ENCODE measurements around the gene CHRNA9.
A peak's percentile ranks its signal among the peaks of the same experiment; 100 is the strongest.

The CHRNA9 gene

DNA sequence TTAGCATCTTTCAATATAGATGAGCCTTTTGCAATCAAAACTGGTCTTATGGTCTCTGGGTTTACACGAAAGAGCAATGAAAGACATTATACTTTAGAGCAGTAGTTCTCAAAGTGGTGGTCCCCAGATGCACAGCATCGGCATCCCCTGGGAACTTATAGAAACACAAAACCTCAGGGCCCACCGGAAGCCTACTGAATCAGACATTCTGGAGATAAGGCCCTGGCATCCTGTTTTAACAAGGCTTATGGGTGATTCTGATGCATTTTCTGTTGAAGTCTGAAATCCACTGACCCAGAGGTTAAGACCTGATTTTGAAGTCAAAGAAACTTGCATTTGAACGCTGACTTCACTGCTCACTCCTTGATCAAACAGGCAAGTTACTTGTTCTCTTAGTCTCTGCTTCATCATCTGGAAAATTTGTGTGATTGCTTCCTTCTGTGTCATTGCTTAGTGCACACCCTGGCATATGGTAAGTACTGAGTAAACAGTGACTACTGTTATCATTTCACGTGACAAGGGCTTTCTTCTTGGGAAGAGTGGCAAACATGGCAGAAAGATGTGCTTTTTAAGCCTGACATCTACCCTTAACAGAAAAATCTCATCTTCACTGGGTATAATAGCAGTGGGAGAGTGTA lies 14.5 kb downstream of the CHRNA9 start:
- Histone ChIP-seq H2BK5ac (ENCODE audit: low read depth, low read length, poor library complexity, severe bottlenecking) (no peak overlapping the region), H3K4me2 (ENCODE audit: low read length, poor library complexity, severe bottlenecking) (no peak overlapping the region), H2AK5ac (ENCODE audit: low read length, severe bottlenecking) (no peak overlapping the region), H3K4ac (ENCODE audit: low read depth in 1 of 2, low read length in 2 of 2) (no peak overlapping the region), H3K9me3 (ENCODE audit: control insufficient read depth, low read length) (no peaks in the 10 kb centered on the region), H4K8ac (ENCODE audit: low read length) (no peak overlapping the region), H3K27ac (ENCODE audit: low read length, poor library complexity, severe bottlenecking) (no peak overlapping the region), H3K36me3 (ENCODE audit: control insufficient read depth in 1 of 2, insufficient read depth in 2 of 2, low read depth in 1 of 2, low read length in 2 of 2) (no peaks in the 10 kb centered on the region), H2BK120ac (ENCODE audit: low read depth, low read length) (no peak overlapping the region), H3K23ac (ENCODE audit: low read length in 2 of 2) (no peak overlapping the region), H2BK12ac (ENCODE audit: low read length in 2 of 2) (no peak overlapping the region), H4K91ac (ENCODE audit: low read length) (no peak overlapping the region), H3K4me1 (ENCODE audit: control insufficient read depth, insufficient read depth, low read depth, low read length) (no peaks in the 10 kb centered on the region), H3K9ac (ENCODE audit: low read length) (peak overlapping the region; percentile 8), H3K4me3 (ENCODE audit: insufficient read depth in 1 of 2, low read depth in 1 of 2, low read length in 2 of 2) (no peak overlapping the region), H3K79me1 (replicated peaks; ENCODE audit: low read length, poor library complexity, severe bottlenecking) (no peaks in the 10 kb centered on the region), H3K18ac (ENCODE audit: low read depth in 1 of 2, low read length in 2 of 2) (no peak overlapping the region), H2BK15ac (ENCODE audit: low read depth, poor library complexity, severe bottlenecking) (no peak overlapping the region), H3K14ac (ENCODE audit: low read length in 2 of 2) (no peak overlapping the region), H3K27me3 (ENCODE audit: control insufficient read depth in 1 of 2, insufficient read depth in 1 of 2, low read length in 2 of 2) (peaks cover 0 to 3% of the 10 kb centered on the region in 2 experiments), H2AFZ (ENCODE audit: low read depth, low read length) (no peak overlapping the region)
- no peak for DNase-seq
- WGBS: 87% methylated on average over 4 of the region's 5 CpGs

DNA sequence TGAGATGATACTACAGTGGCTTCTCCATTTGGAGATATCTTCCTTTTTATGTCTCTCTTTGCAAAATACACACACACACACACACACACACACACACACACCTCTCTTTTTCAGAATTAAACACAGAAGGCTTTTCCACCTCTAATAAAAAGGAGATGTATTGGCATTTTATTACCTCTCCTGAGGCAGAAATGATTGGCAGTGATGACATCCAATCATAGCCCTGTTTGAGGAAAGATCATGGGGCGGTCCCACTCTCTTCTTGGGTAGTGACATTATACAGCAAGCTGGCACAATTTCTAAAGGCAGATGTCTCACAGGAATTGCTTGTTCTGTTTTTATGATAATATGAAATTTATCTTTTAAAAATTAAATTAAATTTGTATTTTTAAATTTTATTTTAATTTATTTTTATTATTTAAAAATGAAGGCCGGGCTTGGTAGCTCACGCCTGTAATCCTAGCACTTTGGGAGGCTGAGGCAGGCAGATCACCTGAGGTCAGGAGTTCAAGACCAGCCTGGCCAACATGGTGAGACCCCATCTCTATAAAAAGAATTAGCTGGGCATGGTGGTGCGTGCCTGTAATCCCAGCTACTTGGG lies 15.6 kb downstream of the CHRNA9 start:
- no peak overlapping the region for H3K4me2 ChIP-seq (ENCODE audit: low read length, poor library complexity, severe bottlenecking)
- no peak overlapping the region for H3K18ac ChIP-seq (ENCODE audit: low read depth in 1 of 2, low read length in 2 of 2)
- no peak overlapping the region for H3K23ac ChIP-seq (ENCODE audit: low read length in 2 of 2)
- H3K9ac ChIP-seq (ENCODE audit: low read length): no peak overlapping the region
- DNase-seq: no peak
- H3K36me3 ChIP-seq (ENCODE audit: control insufficient read depth in 1 of 2, insufficient read depth in 2 of 2, low read depth in 1 of 2, low read length in 2 of 2): no peaks in the 10 kb centered on the region
- no peak overlapping the region for H2BK120ac ChIP-seq (ENCODE audit: low read depth, low read length)
- H3K79me1 ChIP-seq (replicated peaks; ENCODE audit: low read length, poor library complexity, severe bottlenecking): no peaks in the 10 kb centered on the region
- no peak overlapping the region for H2BK5ac ChIP-seq (ENCODE audit: low read depth, low read length, poor library complexity, severe bottlenecking)
- no peaks in the 10 kb centered on the region for H3K9me3 ChIP-seq (ENCODE audit: control insufficient read depth, low read length)
- no peak overlapping the region for H3K4ac ChIP-seq (ENCODE audit: low read depth in 1 of 2, low read length in 2 of 2)
- no peak overlapping the region for H2AFZ ChIP-seq (ENCODE audit: low read depth, low read length)
- no peak overlapping the region for H2BK12ac ChIP-seq (ENCODE audit: low read length in 2 of 2)
- H4K8ac ChIP-seq (ENCODE audit: low read length): no peak overlapping the region
- H2BK15ac ChIP-seq (ENCODE audit: low read depth, poor library complexity, severe bottlenecking): no peak overlapping the region
- no peaks in the 10 kb centered on the region for H3K4me1 ChIP-seq (ENCODE audit: control insufficient read depth, insufficient read depth, low read depth, low read length)
- no peak overlapping the region for H3K27ac ChIP-seq (ENCODE audit: low read length, poor library complexity, severe bottlenecking)
- H3K4me3 ChIP-seq (ENCODE audit: insufficient read depth in 1 of 2, low read depth in 1 of 2, low read length in 2 of 2): no peak overlapping the region
- H4K91ac ChIP-seq (ENCODE audit: low read length): no peak overlapping the region
- H3K14ac ChIP-seq (ENCODE audit: low read length in 2 of 2): no peak overlapping the region
- WGBS: 90% methylated on average over 4 of the region's 4 CpGs
- peaks cover 0 to 3% of the 10 kb centered on the region in 2 experiments for H3K27me3 ChIP-seq (ENCODE audit: control insufficient read depth in 1 of 2, insufficient read depth in 1 of 2, low read length in 2 of 2)
- no peak overlapping the region for H2AK5ac ChIP-seq (ENCODE audit: low read length, severe bottlenecking)

DNA sequence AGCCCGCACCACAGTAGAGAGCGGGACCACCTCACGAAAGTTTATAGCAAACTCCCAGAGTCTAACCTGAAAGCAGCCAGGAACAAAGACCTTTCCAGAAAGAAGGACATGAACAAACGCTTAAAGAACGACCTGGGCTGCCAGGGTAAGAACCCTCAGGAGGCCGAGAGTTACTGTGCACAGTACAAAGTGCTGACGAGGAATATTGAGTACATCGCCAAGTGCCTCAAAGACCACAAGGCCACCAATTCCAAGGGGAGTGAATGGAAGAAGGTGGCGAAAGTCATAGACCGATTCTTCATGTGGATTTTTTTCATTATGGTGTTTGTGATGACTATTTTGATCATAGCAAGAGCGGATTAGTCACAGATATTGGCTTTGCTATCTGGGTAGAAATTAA lies 19.0 kb downstream of the CHRNA9 start:
- DNase-seq: no peak
- H2BK12ac ChIP-seq (ENCODE audit: low read length in 2 of 2): no peak overlapping the region
- H3K36me3 ChIP-seq (ENCODE audit: control insufficient read depth in 1 of 2, insufficient read depth in 2 of 2, low read depth in 1 of 2, low read length in 2 of 2): no peaks in the 10 kb centered on the region
- H3K4me3 ChIP-seq (ENCODE audit: insufficient read depth in 1 of 2, low read depth in 1 of 2, low read length in 2 of 2): no peak overlapping the region
- no peaks in the 10 kb centered on the region for H3K4me1 ChIP-seq (ENCODE audit: control insufficient read depth, insufficient read depth, low read depth, low read length)
- H3K14ac ChIP-seq (ENCODE audit: low read length in 2 of 2): no peak overlapping the region
- H2BK5ac ChIP-seq (ENCODE audit: low read depth, low read length, poor library complexity, severe bottlenecking): no peak overlapping the region
- H3K4me2 ChIP-seq (ENCODE audit: low read length, poor library complexity, severe bottlenecking): no peak overlapping the region
- H3K18ac ChIP-seq (ENCODE audit: low read depth in 1 of 2, low read length in 2 of 2): no peak overlapping the region
- no peak overlapping the region for H3K23ac ChIP-seq (ENCODE audit: low read length in 2 of 2)
- no peaks in the 10 kb centered on the region for H3K79me1 ChIP-seq (replicated peaks; ENCODE audit: low read length, poor library complexity, severe bottlenecking)
- WGBS: 96% methylated on average over 10 of the region's 11 CpGs
- H3K4ac ChIP-seq (ENCODE audit: low read depth in 1 of 2, low read length in 2 of 2): no peak overlapping the region
- H2AFZ ChIP-seq (ENCODE audit: low read depth, low read length): no peak overlapping the region
- no peak overlapping the region for H3K9ac ChIP-seq (ENCODE audit: low read length)
- H4K8ac ChIP-seq (ENCODE audit: low read length): no peak overlapping the region
- H2BK15ac ChIP-seq (ENCODE audit: low read depth, poor library complexity, severe bottlenecking): no peak overlapping the region
- H2AK5ac ChIP-seq (ENCODE audit: low read length, severe bottlenecking): no peak overlapping the region
- no peak overlapping the region for H4K91ac ChIP-seq (ENCODE audit: low read length)
- H3K9me3 ChIP-seq (ENCODE audit: control insufficient read depth, low read length): no peaks in the 10 kb centered on the region
- peaks cover 0 to 3% of the 10 kb centered on the region in 2 experiments for H3K27me3 ChIP-seq (ENCODE audit: control insufficient read depth in 1 of 2, insufficient read depth in 1 of 2, low read length in 2 of 2)
- H3K27ac ChIP-seq (ENCODE audit: low read length, poor library complexity, severe bottlenecking): no peak overlapping the region
- H2BK120ac ChIP-seq (ENCODE audit: low read depth, low read length): no peak overlapping the region

DNA sequence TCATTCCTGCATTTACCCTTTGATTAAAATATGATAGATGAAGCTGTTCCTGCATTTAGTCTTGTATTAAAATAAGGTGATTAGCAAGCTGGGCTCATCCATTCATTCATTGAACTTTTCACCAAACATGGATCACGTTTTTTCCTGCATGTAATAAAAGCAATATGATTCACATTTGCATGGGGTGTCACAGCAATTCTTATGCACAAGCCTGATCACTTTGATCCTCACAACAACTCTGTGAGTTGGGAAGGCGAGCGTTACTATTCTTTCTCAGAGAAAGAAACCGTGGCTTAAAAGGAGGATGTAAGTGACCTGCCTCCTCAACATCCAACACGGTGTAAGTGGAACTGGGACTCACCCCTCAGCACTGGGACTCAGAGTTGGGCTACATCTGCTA lies 20.0 kb downstream of the CHRNA9 start:
- Histone ChIP-seq H3K27ac (ENCODE audit: low read length, poor library complexity, severe bottlenecking) (no peak overlapping the region), H2BK120ac (ENCODE audit: low read depth, low read length) (no peak overlapping the region), H3K4me3 (ENCODE audit: insufficient read depth in 1 of 2, low read depth in 1 of 2, low read length in 2 of 2) (no peak overlapping the region), H2AFZ (ENCODE audit: low read depth, low read length) (no peak overlapping the region), H2AK5ac (ENCODE audit: low read length, severe bottlenecking) (no peak overlapping the region), H3K4me1 (ENCODE audit: control insufficient read depth, insufficient read depth, low read depth, low read length) (no peaks in the 10 kb centered on the region), H3K23ac (ENCODE audit: low read length in 2 of 2) (no peak overlapping the region), H2BK5ac (ENCODE audit: low read depth, low read length, poor library complexity, severe bottlenecking) (no peak overlapping the region), H3K9ac (ENCODE audit: low read length) (no peak overlapping the region), H3K14ac (ENCODE audit: low read length in 2 of 2) (no peak overlapping the region), H3K18ac (ENCODE audit: low read depth in 1 of 2, low read length in 2 of 2) (no peak overlapping the region), H3K9me3 (ENCODE audit: control insufficient read depth, low read length) (no peaks in the 10 kb centered on the region), H2BK15ac (ENCODE audit: low read depth, poor library complexity, severe bottlenecking) (peak overlapping the region; percentile 52), H2BK12ac (ENCODE audit: low read length in 2 of 2) (no peak overlapping the region), H3K4me2 (ENCODE audit: low read length, poor library complexity, severe bottlenecking) (no peak overlapping the region), H3K4ac (ENCODE audit: low read depth in 1 of 2, low read length in 2 of 2) (no peak overlapping the region), H3K79me1 (replicated peaks; ENCODE audit: low read length, poor library complexity, severe bottlenecking) (no peaks in the 10 kb centered on the region), H4K91ac (ENCODE audit: low read length) (no peak overlapping the region), H3K27me3 (ENCODE audit: control insufficient read depth in 1 of 2, insufficient read depth in 1 of 2, low read length in 2 of 2) (no peaks in the 10 kb centered on the region), H4K8ac (ENCODE audit: low read length) (no peak overlapping the region), H3K36me3 (ENCODE audit: control insufficient read depth in 1 of 2, insufficient read depth in 2 of 2, low read depth in 1 of 2, low read length in 2 of 2) (no peaks in the 10 kb centered on the region)
- no peak for DNase-seq
- WGBS: 93% methylated on average over 5 of the region's 5 CpGs

Data from mesenchymal stem cell (in vitro differentiated cells and primary cell).